Thymus (tissue), 11 donors: ENCODE results near the gene PIR. TPM values are rescaled to one million over a fixed set of nuclear protein-coding genes. Genes with fewer than 3 reads are reported as not detected.

ENCODE experiments used
- DNase-seq, 9 donors: peaks; one replicate each; pipeline ENCODE4 v3.0.0-alpha.2; 2013; ENCODE audit warnings: low spot score in 9 of 9, low read depth in 6 of 9, missing footprints in 1 of 9
- H3K27ac ChIP-seq, 2 donors: one replicate each; pipeline ENCODE4 v1.5.1; 2013; ENCODE audit warnings: control low read depth in 1 of 2, low read depth in 1 of 2, low read length in 1 of 2, mild to moderate bottlenecking in 1 of 2, moderate library complexity in 1 of 2
- H3K27me3 ChIP-seq, 2 donors: one replicate each; pipeline ENCODE4 v1.5.1; 2013; ENCODE audit warnings: low read length in 1 of 2; ENCODE audit not compliant: control insufficient read depth in 2 of 2, insufficient read depth in 1 of 2
- H3K36me3 ChIP-seq, 2 donors: one replicate each; pipeline ENCODE4 v1.5.1; 2013; ENCODE audit warnings: low read length in 1 of 2, mild to moderate bottlenecking in 1 of 2, moderate library complexity in 1 of 2; ENCODE audit not compliant: control insufficient read depth in 2 of 2, insufficient read depth in 2 of 2
- H3K4me1 ChIP-seq, 2 donors: one replicate each; pipeline ENCODE4 v1.5.1; 2013; ENCODE audit warnings: low read length in 2 of 2; ENCODE audit not compliant: control insufficient read depth in 2 of 2, insufficient read depth in 2 of 2
- H3K4me3 ChIP-seq, 2 donors: one replicate each; pipeline ENCODE4 v1.5.1; 2013; ENCODE audit warnings: low read length in 2 of 2, control low read depth in 1 of 2, mild to moderate bottlenecking in 1 of 2
- H3K9me3 ChIP-seq, 2 donors: one replicate each; pipeline ENCODE4 v1.5.1; 2013; ENCODE audit warnings: low read length in 1 of 2, mild to moderate bottlenecking in 1 of 2; ENCODE audit not compliant: control insufficient read depth in 2 of 2, insufficient read depth in 1 of 2
- WGBS: extraction: QIAGEN DNeasy Blood & Tissue Kit; methylation state at CpG from one replicate; pipeline ENCODE4 v1.1.7; 2013; 5-methylcytosine and 5-hydroxymethylcytosine counted together
- polyA plus RNA-seq: library from polyadenylated mRNA; stranded (reverse); fragments of 200-250 nt; gene quantifications from one replicate; pipeline ENCODE4 v1.2.3, GENCODE V29; 2013
- total RNA-seq: library from RNA; stranded (reverse); fragments of 120-200 nt; gene quantifications from one replicate; pipeline ENCODE4 v1.2.4, GENCODE V29; 2013
- donor health status: healthy.

PIR gene
- total and polyA plus RNA-seq, 2 donors: 4.6 to 13.0 TPM

DNA sequence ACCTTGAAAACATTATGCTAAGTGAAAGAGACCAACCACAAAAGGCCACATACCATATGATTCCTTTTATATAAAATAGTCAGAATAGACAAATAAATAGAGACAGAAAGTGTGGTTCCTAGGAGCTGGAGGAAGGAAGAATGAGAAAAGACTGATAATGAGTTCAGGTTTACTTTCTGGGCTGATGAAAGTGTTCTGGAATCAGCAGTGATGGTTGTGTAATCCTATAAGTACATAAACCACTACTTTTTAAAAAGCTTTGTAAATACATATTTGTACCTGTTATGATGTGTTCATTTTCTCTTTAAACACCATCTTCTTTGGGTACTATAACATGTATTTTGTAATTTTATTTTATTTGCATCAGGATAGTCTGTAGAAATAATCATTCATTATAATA lies 20.6 kb downstream of the PIR start:
- Histone ChIP-seq H3K27ac (no peak overlapping the region), H3K9me3 (no peaks in the 10 kb centered on the region), H3K4me1 (no peaks in the 10 kb centered on the region), H3K27me3 (no peaks in the 10 kb centered on the region), H3K4me3 (no peak overlapping the region), H3K36me3 (no peaks in the 10 kb centered on the region)
- DNase-seq: no peak

DNA sequence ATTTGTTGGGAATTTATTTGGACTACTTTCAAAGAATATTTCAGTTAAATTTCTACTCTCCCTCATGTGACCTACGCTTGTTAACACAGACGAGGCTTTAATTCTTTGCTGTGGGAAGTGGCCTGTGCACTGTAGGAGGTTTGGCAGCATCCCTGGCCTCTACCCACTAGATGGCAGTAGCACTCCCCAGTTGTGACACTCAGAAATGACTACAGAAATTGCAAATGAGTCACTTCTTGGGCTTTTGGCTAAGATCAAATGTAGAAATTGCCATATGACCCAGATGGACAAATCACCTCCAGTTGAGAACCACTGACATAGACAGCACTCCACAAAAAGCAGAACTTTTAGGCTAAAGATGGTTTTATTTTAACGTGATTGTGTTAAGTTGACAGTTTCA lies 22.1 kb downstream of the PIR start:
- DNase-seq: peak in 6 of 9 donors; percentile 13 to 61 (median 24)
- 23% methylated on average over 3 of the region's 3 CpGs for WGBS

DNA sequence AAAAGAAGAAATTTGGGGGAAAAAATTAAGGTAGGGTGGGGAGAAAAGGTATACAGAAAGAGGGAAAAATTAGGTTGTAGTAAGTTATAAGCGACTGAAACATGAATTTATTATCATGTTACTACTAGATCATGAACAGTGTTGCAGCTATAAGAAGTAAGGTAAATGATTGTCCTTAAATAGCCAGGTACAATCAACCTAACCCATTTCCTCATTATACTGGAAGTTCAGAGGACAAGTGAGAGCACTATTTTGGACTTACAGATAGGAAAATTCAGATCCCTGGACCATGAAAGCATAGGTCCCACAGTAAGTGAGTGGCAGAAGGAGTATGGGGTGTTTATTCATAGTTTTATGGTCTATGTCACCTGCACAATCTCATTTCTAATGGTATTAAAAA lies 23.5 kb downstream of the PIR start:
- Histone ChIP-seq H3K27ac (no peak overlapping the region), H3K9me3 (no peaks in the 10 kb centered on the region), H3K4me1 (no peaks in the 10 kb centered on the region), H3K27me3 (peaks cover 0 to 3% of the 10 kb centered on the region in 2 donors), H3K36me3 (no peaks in the 10 kb centered on the region), H3K4me3 (no peak overlapping the region)
- no peak for DNase-seq
- 94% methylated on average over 1 of the region's 1 CpG for WGBS

More for the DNA sequence above, 22.1 kb downstream of the PIR start:
- no peak overlapping the region for H3K4me3 ChIP-seq
- H3K4me1 ChIP-seq: no peaks in the 10 kb centered on the region
- H3K27ac ChIP-seq: no peak overlapping the region
- H3K36me3 ChIP-seq: no peaks in the 10 kb centered on the region
- peaks cover 0 to 3% of the 10 kb centered on the region in 2 donors for H3K27me3 ChIP-seq
- H3K9me3 ChIP-seq: no peaks in the 10 kb centered on the region

DNA sequence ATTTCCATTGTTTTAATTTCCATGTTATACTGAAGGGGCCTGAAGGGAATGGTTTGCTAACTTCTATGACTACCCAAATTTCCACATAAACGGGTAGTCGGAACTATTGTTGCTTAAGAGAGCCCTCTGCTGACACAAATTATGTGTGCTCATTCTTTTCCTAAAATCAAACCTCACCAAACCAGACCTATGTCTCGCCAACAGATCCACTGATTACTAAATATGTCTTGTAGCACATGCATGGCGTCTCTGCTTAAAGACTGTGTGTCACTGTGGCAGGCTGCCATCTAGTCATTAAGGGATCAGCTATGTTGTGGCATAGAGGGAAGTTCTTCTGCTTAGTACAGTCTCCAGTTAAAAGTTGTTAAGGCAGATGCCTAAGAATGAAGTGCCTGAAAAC lies 25.1 kb downstream of the PIR start:
- H3K4me1 ChIP-seq: no peaks in the 10 kb centered on the region

DNA sequence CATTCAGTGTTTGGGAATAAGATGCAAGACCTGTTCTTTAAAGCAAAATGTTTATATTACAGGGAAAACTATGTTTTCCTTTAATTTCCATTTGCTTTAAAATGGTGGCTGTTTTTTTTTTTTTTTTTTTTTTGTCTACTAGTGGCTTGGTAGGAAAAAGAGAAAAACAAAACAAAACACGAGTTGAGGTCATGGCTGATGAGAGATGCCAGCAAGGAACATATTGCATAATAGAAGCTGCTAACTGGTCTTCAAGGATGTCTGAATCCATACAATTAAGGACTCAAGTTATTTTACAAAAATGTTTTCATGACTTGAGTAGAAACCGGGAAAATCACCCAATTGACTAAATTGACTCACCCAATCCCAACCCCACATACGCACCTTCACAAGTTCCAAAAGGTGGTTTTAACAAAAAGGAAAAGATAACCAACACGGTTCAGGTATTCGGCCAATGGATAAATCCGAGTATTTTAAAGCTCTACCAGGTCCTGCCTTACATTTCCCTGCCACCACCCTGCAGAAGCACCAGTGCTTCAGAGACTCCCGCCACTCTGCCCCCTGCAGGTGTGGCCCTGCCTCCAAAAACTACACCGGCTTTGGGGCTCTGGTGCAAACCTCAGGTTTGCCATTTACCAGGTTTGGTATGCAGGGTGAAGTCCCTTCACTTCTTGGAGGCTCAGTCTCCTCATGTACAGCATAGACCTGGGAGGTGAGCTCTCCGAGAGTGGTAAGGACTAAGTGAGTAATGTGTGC lies 27.1 kb downstream of the PIR start:
- Histone ChIP-seq H3K4me1 (no peaks in the 10 kb centered on the region), H3K4me3 (no peak overlapping the region), H3K9me3 (no peaks in the 10 kb centered on the region), H3K27me3 (peaks cover 0 to 3% of the 10 kb centered on the region in 2 donors), H3K27ac (no peak overlapping the region), H3K36me3 (no peaks in the 10 kb centered on the region)
- DNase-seq: no peak
- 95% methylated on average over 9 of the region's 9 CpGs for WGBS

More for the DNA sequence above, 25.1 kb downstream of the PIR start:
- H3K9me3 ChIP-seq: no peaks in the 10 kb centered on the region
- 33% methylated on average over 4 of the region's 4 CpGs for WGBS
- peaks cover 0 to 3% of the 10 kb centered on the region in 2 donors for H3K27me3 ChIP-seq
- peak in 4 of 9 donors; percentile 8 to 38 (median 18) for DNase-seq
- H3K27ac ChIP-seq: no peak overlapping the region
- no peak overlapping the region for H3K4me3 ChIP-seq
- no peaks in the 10 kb centered on the region for H3K36me3 ChIP-seq

DNA sequence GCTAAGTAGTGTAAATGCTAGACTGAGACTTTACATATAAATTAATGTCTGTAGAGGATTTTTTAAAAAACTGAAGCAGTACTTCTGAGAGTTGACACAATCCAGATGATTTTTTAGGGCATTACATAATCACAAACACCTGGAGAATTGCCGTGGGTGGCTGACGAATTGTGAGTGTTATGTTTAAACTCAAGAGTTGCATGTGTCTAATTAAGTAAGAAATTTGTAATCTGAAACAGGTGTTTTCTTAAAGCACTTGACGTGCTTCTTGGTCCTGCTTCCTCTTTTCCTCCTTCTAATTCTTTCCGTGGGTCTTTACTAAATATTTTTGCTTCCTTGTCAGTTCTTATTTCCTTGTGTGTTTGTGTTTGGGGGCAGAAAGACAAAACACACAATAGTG lies 27.8 kb downstream of the PIR start:
- H3K36me3 ChIP-seq: no peaks in the 10 kb centered on the region
- no peaks in the 10 kb centered on the region for H3K9me3 ChIP-seq
- 4% methylated on average over 4 of the region's 4 CpGs for WGBS
- no peak overlapping the region for H3K4me3 ChIP-seq
- H3K27ac ChIP-seq: no peak overlapping the region
- peaks cover 0 to 3% of the 10 kb centered on the region in 2 donors for H3K27me3 ChIP-seq
- H3K4me1 ChIP-seq: no peaks in the 10 kb centered on the region
- DNase-seq: no peak

DNA sequence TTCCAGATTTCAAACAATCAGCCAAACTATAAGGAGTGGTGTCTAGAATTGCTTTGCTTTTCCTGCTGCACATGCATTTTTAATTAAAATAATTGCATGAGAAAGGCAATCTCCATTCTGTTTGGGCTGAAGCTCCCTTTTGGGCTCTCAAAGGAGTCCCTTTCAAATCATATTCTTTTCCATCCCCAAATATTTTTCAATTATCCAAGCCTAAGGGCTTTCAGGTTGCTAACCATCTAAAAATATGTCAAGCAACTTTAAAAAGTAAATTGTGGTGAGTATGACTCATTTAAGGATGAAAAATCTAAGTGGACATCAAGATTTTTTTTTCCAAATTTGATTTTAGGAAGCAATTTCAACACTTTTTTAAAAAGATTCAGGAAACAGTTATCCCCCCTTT lies 28.4 kb downstream of the PIR start:
- peaks cover 0 to 3% of the 10 kb centered on the region in 2 donors for H3K27me3 ChIP-seq
- no peak overlapping the region for H3K4me3 ChIP-seq
- H3K36me3 ChIP-seq: no peaks in the 10 kb centered on the region
- DNase-seq: no peak
- no peak overlapping the region for H3K27ac ChIP-seq
- H3K9me3 ChIP-seq: no peaks in the 10 kb centered on the region
- no peaks in the 10 kb centered on the region for H3K4me1 ChIP-seq

DNA sequence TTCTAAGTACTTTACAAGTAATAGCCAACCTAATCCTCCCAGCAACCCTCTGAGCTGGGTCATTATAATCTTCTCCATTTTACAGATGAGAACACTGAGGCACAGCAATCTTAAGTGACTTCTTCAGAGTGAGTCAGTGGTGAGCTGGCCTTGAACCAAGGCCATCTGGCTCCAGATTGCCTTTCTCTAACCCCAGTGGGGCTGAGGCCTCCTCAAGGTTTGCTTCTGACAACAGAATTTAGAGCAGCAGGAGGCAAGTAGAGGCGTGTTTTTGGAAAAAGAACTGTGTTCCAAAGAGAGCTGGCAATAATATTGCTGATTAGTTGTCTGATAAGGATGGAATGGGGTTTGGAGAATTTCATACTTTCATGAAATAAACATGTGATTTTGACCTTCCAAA lies 41.2 kb downstream of the PIR start:
- DNase-seq: no peak
- Histone ChIP-seq H3K36me3 (no peaks in the 10 kb centered on the region), H3K9me3 (no peaks in the 10 kb centered on the region), H3K27me3 (no peaks in the 10 kb centered on the region), H3K4me1 (no peaks in the 10 kb centered on the region), H3K27ac (no peak overlapping the region), H3K4me3 (no peak overlapping the region)
- WGBS: 94% methylated on average over 1 of the region's 1 CpG

DNA sequence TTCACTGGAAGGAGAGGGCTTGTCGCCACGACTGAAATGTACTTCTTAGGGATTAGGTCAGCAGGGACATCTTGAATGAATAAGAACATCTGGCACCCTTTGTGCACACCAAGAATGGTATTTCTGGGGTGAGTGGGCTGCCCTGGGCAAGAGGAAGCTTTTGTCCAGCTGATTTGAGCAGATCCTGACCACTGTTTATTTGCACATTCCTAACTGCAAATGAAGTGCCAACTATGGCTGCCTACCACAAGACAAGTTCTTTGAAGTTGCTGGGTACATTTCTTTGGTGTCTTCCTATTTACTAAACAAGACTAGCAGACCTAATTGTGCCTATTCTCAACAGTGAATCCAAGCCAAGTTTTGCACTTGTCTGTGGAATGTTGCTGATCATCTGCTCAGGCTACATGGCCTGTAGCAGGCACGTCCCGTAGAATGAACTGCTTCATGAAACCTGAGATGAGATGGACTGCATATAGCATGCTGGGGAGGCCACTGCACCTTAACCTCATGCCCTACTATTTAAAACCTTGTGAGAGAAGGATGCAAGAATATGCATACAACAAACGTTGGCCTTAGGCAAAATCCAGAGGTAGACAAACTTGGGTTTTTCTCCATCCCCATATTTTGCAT lies 45.0 kb downstream of the PIR start:
- WGBS: 90% methylated on average over 5 of the region's 5 CpGs
- H3K27me3 ChIP-seq: no peaks in the 10 kb centered on the region
- H3K4me3 ChIP-seq: no peak overlapping the region
- H3K27ac ChIP-seq: no peak overlapping the region
- no peaks in the 10 kb centered on the region for H3K9me3 ChIP-seq
- DNase-seq: no peak
- no peaks in the 10 kb centered on the region for H3K4me1 ChIP-seq
- no peaks in the 10 kb centered on the region for H3K36me3 ChIP-seq
